Rectal smooth muscle tissue (tissue), 1 donor: ENCODE measurements around the gene SF1.
A peak's percentile ranks its signal among the peaks of the same experiment; 100 is the strongest.

ENCODE experiments used
- H3K27ac ChIP-seq: one replicate; pipeline ENCODE4 v1.7.0; 2013; ENCODE audit warnings: low read depth, low read length, inconsistent platforms
- H3K27me3 ChIP-seq: one replicate; pipeline ENCODE4 v1.7.0; 2013; ENCODE audit warnings: low read length; ENCODE audit not compliant: control insufficient read depth, insufficient read depth
- H3K36me3 ChIP-seq: one replicate; pipeline ENCODE4 v1.7.0; 2013; ENCODE audit warnings: low read length; ENCODE audit not compliant: control insufficient read depth, insufficient read depth
- H3K4me1 ChIP-seq: one replicate; pipeline ENCODE4 v1.7.0; 2013; ENCODE audit warnings: low read length; ENCODE audit not compliant: control insufficient read depth, insufficient read depth
- H3K4me3 ChIP-seq: one replicate; pipeline ENCODE4 v1.7.0; 2013; ENCODE audit warnings: low read length
- H3K9ac ChIP-seq: one replicate; pipeline ENCODE4 v1.7.0; 2013; ENCODE audit warnings: low read length

SF1 gene

DNA sequence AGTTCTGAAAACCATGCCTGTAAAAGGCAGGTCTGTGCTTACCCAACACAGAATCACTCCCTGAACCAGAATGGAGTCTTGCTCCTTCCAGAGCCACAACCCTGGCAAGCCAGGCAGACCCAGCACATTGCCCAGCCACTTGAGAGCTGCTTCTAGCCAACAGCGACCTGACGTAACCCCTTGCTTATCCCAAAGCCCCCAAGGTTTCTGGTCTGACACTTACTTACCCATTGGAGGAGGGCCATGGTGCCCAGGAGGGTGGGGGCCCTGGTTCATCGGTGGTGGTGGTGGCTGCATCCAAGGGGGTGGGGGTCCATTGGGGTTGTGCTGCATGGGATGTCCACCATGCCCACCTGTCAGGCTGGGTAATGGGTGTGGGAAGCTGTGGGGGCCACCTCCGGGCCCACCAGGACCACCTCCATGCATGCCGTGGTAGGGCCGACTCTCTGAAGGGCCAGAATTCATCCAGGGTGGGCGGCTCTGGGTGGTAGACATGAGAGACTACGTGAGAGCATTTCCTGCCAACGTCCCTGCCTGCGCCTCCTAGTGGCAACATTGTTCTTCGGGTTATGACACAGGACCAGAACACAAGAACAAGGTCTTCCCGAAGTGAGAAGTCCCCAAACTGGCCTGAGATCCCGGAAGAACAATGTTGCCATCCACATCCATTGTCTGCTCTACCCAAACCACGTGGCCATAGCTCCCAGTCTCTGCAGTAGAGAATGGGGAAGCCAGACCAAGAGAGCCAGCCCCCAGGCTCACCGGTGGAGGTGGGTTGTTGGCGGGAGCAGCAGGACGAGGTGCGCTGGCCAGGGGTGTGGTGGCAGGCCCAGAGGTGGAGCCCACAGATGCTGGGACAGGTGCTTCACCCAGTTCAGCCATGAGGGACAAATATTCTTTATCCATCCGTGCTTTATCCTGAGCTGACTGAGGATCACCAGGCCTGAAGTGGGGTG lies 10.7 kb downstream of the SF1 start:
- H3K36me3 ChIP-seq, result peaks cover 72% of the 10 kb centered on the region
- no peaks in the 10 kb centered on the region for H3K27me3 ChIP-seq
- no peak overlapping the region for H3K4me3 ChIP-seq
- H3K4me1 ChIP-seq, result peaks cover 22% of the 10 kb centered on the region
- no peak overlapping the region for H3K9ac ChIP-seq
- peak overlapping the region; percentile 58 for H3K27ac ChIP-seq

DNA sequence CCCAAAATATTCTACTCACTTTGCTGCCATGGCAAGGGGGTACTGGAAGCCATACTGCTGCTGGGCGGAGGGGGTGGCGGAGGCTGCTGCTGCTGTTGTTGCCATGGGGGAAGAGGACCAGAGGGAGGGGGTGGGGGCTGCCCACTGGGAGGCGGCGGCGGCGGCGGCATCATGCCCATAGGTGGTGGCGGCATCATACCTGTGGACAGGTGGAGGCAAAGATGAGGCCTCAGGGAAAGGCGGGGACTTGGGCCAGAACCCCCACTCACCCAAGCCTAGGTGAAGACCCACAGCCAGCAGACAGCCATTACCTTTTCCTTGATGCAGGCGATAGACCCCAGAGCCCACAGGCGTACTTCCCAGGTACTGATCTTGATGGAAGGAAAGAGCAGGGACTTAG lies 11.5 kb downstream of the SF1 start:
- Histone ChIP-seq H3K27ac (peak overlapping the region; percentile 58), H3K27me3 (no peaks in the 10 kb centered on the region), H3K36me3 (peaks cover 71% of the 10 kb centered on the region), H3K4me3 (no peak overlapping the region), H3K4me1 (peaks cover 29% of the 10 kb centered on the region), H3K9ac (no peak overlapping the region)

DNA sequence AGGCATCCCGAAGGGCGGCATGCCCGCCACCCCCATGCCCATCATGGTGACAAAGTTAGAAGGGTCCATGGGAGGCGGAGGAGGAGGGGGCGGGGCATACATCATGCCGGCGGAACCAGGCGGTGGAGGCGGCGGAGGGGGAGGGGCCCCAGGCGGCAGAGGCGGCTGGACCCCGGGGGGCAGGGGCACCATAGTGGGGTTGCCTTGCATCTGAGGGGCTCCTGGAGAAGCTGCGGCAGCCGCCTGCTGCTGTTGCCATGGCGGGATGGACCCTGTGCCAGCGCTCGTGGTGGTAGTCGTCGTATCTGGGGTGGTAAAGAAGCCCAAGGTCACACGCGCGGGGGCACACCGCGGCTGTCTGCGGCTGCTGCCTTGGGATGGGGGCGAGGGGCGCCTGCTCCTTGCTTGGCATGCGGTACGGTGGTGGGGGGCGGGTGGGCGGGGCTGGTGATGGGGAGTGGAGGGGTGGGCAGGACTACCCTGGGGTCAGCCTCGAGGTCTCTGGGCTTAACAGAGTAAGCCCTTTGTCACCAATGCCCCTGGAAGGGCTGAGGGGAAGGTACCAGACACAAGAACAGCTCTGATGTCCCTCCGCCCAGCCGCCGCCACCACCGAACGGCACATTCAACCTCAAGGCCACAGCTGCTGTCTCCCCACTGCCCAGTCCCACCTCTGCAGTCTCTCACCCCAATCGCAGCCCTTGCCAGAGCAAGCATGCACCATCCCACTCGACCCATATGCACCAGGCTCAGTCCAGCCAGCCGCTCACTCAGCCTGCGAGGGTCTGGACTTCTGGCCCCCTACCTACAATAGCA lies 12.3 kb downstream of the SF1 start:
- peaks cover 63% of the 10 kb centered on the region for H3K36me3 ChIP-seq
- H3K4me3 ChIP-seq, result no peak overlapping the region
- H3K27ac ChIP-seq, result no peak overlapping the region
- H3K4me1 ChIP-seq, result peaks cover 29% of the 10 kb centered on the region
- no peak overlapping the region for H3K9ac ChIP-seq
- no peaks in the 10 kb centered on the region for H3K27me3 ChIP-seq

DNA sequence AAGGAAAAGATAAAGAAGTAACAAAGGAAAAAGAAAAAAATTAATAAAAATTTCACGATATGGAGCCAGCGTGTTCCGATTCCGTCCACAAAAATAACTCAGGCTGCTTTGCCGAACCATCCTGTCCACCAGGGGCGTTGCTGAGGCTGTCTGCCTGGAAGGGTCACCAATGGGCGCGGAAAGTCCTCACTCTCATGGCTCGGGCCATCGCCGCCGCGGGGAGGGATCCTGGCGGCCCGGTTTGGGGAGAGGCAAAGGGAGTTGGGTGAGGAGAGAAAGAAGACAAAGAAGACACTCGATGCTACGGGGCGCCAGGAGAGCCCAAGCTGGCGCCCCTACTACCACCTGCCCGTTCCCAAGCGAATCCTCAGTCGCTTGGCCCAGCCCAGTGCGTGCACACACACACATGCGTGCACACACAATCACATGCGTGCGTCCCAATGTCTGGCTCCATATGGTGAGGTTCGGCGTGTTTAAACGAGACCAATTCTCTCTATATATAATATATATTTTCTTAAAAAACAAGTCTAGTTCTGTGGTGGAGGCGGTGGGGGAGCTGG lies 13.0 kb downstream of the SF1 start:
- Histone ChIP-seq H3K27ac (no peak overlapping the region), H3K4me3 (no peak overlapping the region), H3K36me3 (peaks cover 60% of the 10 kb centered on the region), H3K4me1 (peaks cover 35% of the 10 kb centered on the region), H3K9ac (no peak overlapping the region), H3K27me3 (no peaks in the 10 kb centered on the region)

DNA sequence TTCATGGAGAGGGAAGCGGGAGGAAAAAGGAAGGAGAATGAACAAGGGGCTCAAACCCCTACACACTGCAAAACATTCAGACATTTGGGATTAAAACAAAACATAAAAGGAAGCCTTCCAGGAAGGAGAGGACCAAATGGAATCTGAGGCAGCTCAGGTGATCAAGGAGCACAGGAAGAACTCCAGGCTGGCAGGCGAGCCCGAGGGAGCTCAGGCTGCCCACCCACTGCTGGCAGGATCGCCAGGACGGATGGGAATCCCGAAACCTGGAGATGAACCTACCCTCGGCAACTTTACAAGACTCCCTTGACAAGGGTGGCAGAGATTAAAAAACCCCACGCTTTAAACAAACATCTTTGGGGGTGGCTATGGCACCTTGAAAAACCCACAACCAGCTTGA lies 13.6 kb downstream of the SF1 start:
- H3K4me1 ChIP-seq, result peaks cover 41% of the 10 kb centered on the region
- H3K9ac ChIP-seq, result no peak overlapping the region

DNA sequence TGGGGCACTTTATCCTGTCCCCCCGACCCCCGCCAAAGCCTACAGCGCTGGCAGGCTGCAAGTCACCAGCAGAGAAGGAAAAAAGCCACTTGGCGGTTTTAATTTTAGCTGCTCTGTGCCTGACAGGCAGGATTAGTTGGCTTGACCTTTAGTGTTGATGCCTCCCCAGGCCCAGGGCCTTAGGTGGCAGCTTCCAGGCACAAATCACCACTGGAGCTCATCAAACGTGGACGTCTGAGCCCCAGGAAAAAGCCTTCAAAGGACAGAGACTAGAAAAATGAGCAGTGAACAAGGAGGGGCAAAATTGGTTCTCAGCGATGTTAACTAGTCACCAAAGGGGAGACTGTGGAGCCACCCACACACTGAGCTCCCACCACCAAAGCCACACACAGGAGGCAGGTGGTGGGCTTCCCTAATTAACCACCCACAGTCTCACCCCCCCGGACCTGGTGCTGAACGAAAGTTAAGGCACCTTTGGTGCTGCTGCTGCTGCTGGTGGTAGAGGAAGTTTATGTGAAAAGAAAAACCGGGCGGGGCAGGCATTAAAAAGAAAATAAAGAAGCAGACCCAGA lies 14.2 kb downstream of the SF1 start:
- Histone ChIP-seq H3K4me3 (no peak overlapping the region), H3K4me1 (peaks cover 47% of the 10 kb centered on the region), H3K27me3 (no peaks in the 10 kb centered on the region), H3K36me3 (peaks cover 47% of the 10 kb centered on the region), H3K9ac (no peak overlapping the region), H3K27ac (peak overlapping the region; percentile 87)

More for the DNA sequence above, 13.6 kb downstream of the SF1 start:
- H3K27ac ChIP-seq, result peak overlapping the region; percentile 87
- no peak overlapping the region for H3K4me3 ChIP-seq
- no peaks in the 10 kb centered on the region for H3K27me3 ChIP-seq
- H3K36me3 ChIP-seq, result peaks cover 54% of the 10 kb centered on the region

DNA sequence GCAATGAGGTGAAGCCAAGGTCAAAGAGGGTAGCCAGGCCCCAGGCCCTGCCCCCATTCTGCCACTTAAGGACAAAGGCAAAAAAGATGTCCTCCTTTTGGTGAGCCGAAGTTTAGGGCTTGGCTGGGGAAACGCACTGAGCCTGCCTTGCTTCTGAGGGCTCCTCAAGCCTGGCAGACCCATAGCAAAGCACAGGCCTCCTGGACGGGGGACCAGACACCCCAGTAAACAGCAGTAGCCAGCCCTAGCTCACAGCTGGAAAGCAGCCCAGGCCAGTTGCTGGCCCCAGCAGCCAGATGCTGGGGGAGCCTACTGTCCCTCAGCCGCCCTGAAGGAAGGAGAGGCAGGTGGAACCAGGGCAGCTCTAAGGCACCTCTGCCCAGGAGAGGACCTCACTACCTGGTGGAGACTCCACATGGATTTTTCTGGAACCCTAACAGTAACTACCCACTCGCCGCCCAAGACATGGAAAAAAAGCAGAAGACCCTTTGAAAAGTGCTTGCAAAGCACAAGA lies 14.8 kb downstream of the SF1 start:
- Histone ChIP-seq H3K4me3 (no peak overlapping the region), H3K36me3 (peaks cover 42% of the 10 kb centered on the region), H3K9ac (no peak overlapping the region), H3K4me1 (peaks cover 49% of the 10 kb centered on the region), H3K27me3 (no peaks in the 10 kb centered on the region), H3K27ac (peak overlapping the region; percentile 87)

DNA sequence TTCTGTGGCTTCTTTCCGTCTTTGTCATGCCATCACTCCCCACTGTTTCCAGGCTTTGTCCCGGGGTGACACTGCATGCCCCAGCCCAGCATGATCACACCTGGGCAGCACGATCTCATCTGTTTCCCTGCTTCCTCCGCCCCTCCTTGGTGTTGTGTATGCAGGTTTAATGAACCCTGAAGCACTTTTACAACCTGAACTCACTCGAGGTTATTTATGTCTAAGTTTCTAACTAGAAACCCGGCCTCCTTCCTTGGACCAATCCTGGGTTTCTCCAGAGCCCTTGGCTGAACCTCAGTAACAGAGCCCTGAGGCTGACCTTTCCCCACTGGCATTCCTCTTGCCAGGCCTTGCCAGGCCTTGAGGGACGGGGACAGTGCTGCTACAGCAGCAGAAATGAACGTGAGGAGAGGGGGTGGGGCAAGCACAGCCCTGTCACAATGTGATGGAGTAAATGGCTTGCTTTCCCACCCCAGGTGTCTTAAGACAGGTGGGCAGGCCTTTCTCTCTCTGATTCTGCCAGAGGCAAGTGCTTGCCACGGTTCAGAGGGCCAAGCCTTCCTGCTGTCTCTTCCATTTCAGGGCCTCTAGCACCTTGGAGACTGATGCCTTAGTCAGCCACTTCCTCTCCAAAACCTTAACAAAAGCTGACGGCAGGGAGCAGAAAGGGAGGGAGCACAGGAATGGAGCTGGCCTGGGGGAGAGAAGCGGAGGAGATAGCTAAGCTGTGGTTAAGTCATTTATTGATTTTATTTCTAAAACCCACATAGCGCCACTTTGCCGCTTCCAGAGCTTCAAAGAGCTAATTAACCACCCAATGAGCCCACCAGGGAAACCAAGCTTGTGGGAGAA lies 15.4 kb downstream of the SF1 start:
- no peaks in the 10 kb centered on the region for H3K27me3 ChIP-seq
- H3K4me1 ChIP-seq, result peaks cover 51% of the 10 kb centered on the region
- no peak overlapping the region for H3K9ac ChIP-seq
- peak overlapping the region; percentile 87 for H3K27ac ChIP-seq
- peaks cover 35% of the 10 kb centered on the region for H3K36me3 ChIP-seq
- no peak overlapping the region for H3K4me3 ChIP-seq

DNA sequence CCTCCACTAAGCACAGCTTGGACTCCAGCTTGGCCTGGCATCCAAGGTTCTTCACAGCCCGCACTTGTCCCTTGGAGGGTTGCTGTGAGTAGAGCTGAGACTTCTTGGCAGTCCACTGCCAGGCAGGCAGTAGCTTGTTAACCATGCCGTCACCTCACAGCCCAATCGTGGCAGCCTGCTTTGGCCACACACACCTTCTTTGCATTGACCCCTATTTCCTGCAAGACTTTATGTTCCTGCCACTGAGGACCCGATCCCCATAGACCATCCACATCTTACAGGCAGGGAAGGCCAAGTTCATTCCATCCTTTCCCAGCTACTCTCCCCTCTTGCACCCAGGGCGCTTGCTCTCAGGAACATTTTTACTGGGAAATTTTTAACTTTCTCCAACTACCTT lies 16.1 kb downstream of the SF1 start:
- Histone ChIP-seq H3K9ac (peak overlapping the region; percentile 24), H3K4me1 (peaks cover 51% of the 10 kb centered on the region), H3K27me3 (no peaks in the 10 kb centered on the region), H3K4me3 (peak overlapping the region; percentile 5), H3K36me3 (peaks cover 29% of the 10 kb centered on the region), H3K27ac (peak overlapping the region; percentile 87)

DNA sequence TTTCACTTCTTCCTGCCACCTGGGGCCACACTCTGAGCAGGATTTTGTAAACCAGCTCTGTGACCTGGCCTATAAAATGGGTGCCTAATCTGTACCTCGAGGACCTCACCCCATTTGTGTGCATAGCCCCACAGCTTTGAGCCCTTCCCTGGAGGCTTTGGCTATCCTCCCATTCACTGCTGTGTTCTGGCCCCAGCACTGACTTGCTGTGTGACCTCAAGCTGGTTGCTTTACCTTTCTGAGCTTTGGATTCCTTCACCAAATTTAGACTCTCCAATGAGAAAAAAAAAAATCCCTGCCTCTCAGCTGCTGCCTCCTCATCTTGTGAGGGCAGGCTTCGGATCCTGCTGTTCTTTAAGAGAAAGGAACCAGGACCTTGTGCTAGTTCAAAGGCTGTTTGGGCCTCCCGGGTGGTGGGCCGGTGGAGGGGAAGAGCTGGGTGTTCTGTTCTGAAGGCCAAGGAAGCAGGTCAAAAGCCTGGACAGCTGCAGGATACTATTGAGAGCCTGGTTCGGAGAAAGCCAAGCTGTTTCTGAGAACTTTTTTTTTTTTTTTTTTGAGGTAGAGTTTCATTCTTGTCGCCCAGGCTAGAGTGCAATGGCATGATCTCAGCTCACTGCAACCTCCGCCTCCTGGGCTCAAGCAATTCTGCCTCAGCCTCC lies 17.5 kb downstream of the SF1 start:
- no peak overlapping the region for H3K9ac ChIP-seq
- peaks cover 51% of the 10 kb centered on the region for H3K4me1 ChIP-seq
- peak overlapping the region; percentile 87 for H3K27ac ChIP-seq
- H3K4me3 ChIP-seq, result no peak overlapping the region
- H3K36me3 ChIP-seq, result peaks cover 19% of the 10 kb centered on the region
- no peaks in the 10 kb centered on the region for H3K27me3 ChIP-seq
